GM19328 (cell line): ENCODE results near the gene SEMA3D.

Experiments
- ATAC-seq: cut with Tn5 transposase; IDR thresholded peaks from one replicate; pipeline ENCODE4 v1.9.1; 2021; ENCODE audit warnings: mild to moderate bottlenecking, moderate library complexity; ENCODE audit not compliant: unreplicated experiment

Gene SEMA3D

GRCh38 chr7:85081846-85082245 lies 105.0 kb downstream of the SEMA3D start:
- no peak for ATAC-seq

- ATAC-seq = no peak
Observed at GRCh38 chr7:85081392-85081791, 105.5 kb downstream of the SEMA3D start.

GRCh38 chr7:85079434-85079833 lies 107.4 kb downstream of the SEMA3D start:
- no peak for ATAC-seq

GRCh38 chr7:85078181-85078580 lies 108.7 kb downstream of the SEMA3D start:
- ATAC-seq = no peak

- no peak for ATAC-seq
Observed at GRCh38 chr7:85075864-85076263, 111.0 kb downstream of the SEMA3D start.

- ATAC-seq = no peak
Observed at GRCh38 chr7:85074992-85075391, 111.9 kb downstream of the SEMA3D start.

GRCh38 chr7:85074016-85074415 lies 112.8 kb downstream of the SEMA3D start:
- ATAC-seq = no peak

GRCh38 chr7:85070967-85071628 lies 115.8 kb downstream of the SEMA3D start:
- ATAC-seq = no peak

GRCh38 chr7:85068799-85069198 lies 118.1 kb downstream of the SEMA3D start:
- ATAC-seq = no peak

- no peak for ATAC-seq
Observed at GRCh38 chr7:85067371-85067770, 119.5 kb downstream of the SEMA3D start.

GRCh38 chr7:85065888-85066485 lies 120.9 kb downstream of the SEMA3D start:
- no peak for ATAC-seq

- no peak for ATAC-seq
Observed at GRCh38 chr7:85065306-85065705, 121.5 kb downstream of the SEMA3D start.

- ATAC-seq = no peak
Observed at GRCh38 chr7:85062651-85063050, 124.2 kb downstream of the SEMA3D start.

GRCh38 chr7:85061456-85061855 lies 125.4 kb downstream of the SEMA3D start:
- ATAC-seq = no peak

GRCh38 chr7:85060696-85061095 lies 126.2 kb downstream of the SEMA3D start:
- no peak for ATAC-seq

GRCh38 chr7:85055906-85056305 lies 130.9 kb downstream of the SEMA3D start:
- no peak for ATAC-seq

GRCh38 chr7:85055196-85055595 lies 131.7 kb downstream of the SEMA3D start:
- no peak for ATAC-seq

GRCh38 chr7:85054306-85054705 lies 132.6 kb downstream of the SEMA3D start:
- no peak for ATAC-seq

GRCh38 chr7:85052894-85053293 lies 134.0 kb downstream of the SEMA3D start:
- no peak for ATAC-seq

GRCh38 chr7:85052056-85052737 lies 134.7 kb downstream of the SEMA3D start:
- no peak for ATAC-seq

- ATAC-seq = no peak
Observed at GRCh38 chr7:85046534-85046933, 140.3 kb downstream of the SEMA3D start.

- no peak for ATAC-seq
Observed at GRCh38 chr7:85041605-85042216, 145.1 kb downstream of the SEMA3D start.
